Measurements from ENCODE around the gene PRPF6. TPM values are rescaled to one million over a fixed set of nuclear protein-coding genes. Genes with fewer than 3 reads are reported as not detected.

The PRPF6 gene
- total RNA-seq, 2 donors from 2014 or later, result 88.5 to 97.4 TPM

DNA sequence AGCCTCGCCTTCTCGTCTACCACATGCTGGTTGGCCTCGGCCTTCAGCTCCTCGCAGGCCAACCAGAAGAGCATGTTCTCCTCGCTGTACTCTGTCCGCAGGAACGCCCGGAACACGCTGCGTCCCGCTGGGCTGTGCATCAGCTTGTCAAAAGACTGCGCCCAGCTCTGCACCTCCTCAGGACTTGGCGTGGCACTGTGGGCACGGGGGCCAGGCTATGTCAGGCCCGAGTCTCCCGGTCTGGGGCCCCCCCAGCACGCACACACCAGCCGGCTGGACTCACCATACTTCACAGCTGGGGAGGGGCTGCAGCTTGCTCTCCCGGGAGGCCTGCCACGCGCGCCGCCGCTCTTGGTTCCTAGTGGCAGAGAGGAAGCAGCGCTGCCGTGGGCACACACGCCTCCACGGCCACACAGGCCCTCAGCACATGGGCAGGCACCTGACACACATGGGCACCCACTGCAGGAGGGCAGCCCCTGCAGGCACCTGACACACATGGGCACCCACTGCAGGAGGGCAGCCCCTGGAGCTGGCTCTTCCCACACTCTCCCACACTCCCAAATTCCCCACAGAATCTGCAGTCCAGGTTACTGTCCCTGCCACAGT, 93.4 kb downstream of the PRPF6 start:
- Mint-ChIP-seq H3K9me3 (no peaks in the 10 kb centered on the region), H3K27ac (no peak overlapping the region)

DNA sequence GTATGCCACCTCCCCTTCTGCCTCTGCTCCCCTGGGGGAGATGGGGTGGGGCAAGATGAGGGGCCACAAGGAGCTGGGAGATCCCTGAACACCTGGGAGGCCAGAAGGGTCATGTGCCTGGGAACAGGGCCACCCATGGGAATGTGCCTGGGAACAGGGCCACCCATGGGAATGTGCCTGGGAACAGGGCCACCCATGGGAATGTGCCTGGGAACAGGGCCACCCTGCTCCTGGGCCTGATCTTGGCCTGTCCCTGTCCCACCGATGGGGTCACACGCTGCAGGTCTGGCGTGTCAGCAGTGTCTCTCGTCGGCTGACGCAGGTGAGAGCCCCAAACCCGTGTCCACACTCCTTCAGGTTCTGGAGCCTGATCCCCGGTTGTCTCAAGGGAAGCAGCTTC, 94.0 kb downstream of the PRPF6 start:
- no peak overlapping the region for H3K27ac Mint-ChIP-seq
- no peaks in the 10 kb centered on the region for H3K9me3 Mint-ChIP-seq
- no peaks in the 10 kb centered on the region for H3K4me1 Mint-ChIP-seq
- H3K27me3 Mint-ChIP-seq, result no peaks in the 10 kb centered on the region
- no peak overlapping the region for H3K4me3 Mint-ChIP-seq
- no peak for ATAC-seq (replicated peaks)
- H3K36me3 Mint-ChIP-seq (ENCODE audit: low read depth), result peaks cover 29% of the 10 kb centered on the region

More for the DNA sequence above, 93.4 kb downstream of the PRPF6 start:
- Mint-ChIP-seq H3K27me3 (no peaks in the 10 kb centered on the region), H3K36me3 (ENCODE audit: low read depth) (peaks cover 29% of the 10 kb centered on the region), H3K4me1 (no peaks in the 10 kb centered on the region), H3K4me3 (no peak overlapping the region)
- ATAC-seq (replicated peaks), result no peak

GRCh38 chr20:64075556-64075955, 94.6 kb downstream of the PRPF6 start:
- Mint-ChIP-seq H3K27ac (peak overlapping the region; percentile 17), H3K36me3 (ENCODE audit: low read depth) (peaks cover 29% of the 10 kb centered on the region), H3K4me1 (no peaks in the 10 kb centered on the region), H3K4me3 (no peak overlapping the region), H3K9me3 (no peaks in the 10 kb centered on the region), H3K27me3 (no peaks in the 10 kb centered on the region)
- ATAC-seq (replicated peaks), result no peak

- no peaks in the 10 kb centered on the region for H3K9me3 Mint-ChIP-seq
- no peaks in the 10 kb centered on the region for H3K27me3 Mint-ChIP-seq
- H3K36me3 Mint-ChIP-seq (ENCODE audit: low read depth), result peaks cover 29% of the 10 kb centered on the region
- no peaks in the 10 kb centered on the region for H3K4me1 Mint-ChIP-seq
- peak overlapping the region; percentile 87 for H3K27ac Mint-ChIP-seq
- ATAC-seq (replicated peaks), result no peak
- peak overlapping the region; percentile 91 for H3K4me3 Mint-ChIP-seq
These were observed 95.4 kb downstream of the PRPF6 start for GRCh38 chr20:64076061-64076997.

DNA sequence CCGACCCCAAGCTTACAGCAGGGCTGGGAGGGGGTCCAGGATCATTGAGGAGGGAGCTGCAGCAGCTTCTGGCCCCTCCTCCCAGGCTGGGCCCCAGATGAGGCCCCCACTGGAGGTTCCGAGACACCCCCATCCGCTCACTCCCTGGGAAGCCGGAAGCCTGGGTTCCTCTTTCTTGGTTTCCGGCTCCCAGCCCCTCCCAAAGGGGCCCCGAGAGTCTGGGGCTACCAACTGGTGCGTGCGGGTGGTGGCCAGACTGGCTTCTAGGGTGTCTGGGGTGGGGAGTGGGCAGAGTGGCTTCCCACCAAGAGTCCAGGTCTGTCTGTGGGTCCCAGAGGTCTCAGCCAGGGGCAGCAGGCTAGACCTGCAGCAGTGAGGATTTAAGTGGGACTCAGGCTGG, 96.2 kb downstream of the PRPF6 start:
- peak; percentile 28 for ATAC-seq (replicated peaks)
- Mint-ChIP-seq H3K9me3 (no peaks in the 10 kb centered on the region), H3K36me3 (ENCODE audit: low read depth) (peaks cover 29% of the 10 kb centered on the region), H3K27me3 (no peaks in the 10 kb centered on the region), H3K27ac (peak overlapping the region; percentile 87), H3K4me1 (no peaks in the 10 kb centered on the region), H3K4me3 (peak overlapping the region; percentile 91)

GRCh38 chr20:64077541-64077875, 96.6 kb downstream of the PRPF6 start:
- no peak for ATAC-seq (replicated peaks)
- Mint-ChIP-seq H3K27ac (peak overlapping the region; percentile 87), H3K4me3 (peak overlapping the region; percentile 91), H3K4me1 (no peaks in the 10 kb centered on the region), H3K36me3 (ENCODE audit: low read depth) (peaks cover 29% of the 10 kb centered on the region), H3K27me3 (no peaks in the 10 kb centered on the region), H3K9me3 (no peaks in the 10 kb centered on the region)

GRCh38 chr20:64077876-64078551, 97.1 kb downstream of the PRPF6 start:
- Mint-ChIP-seq H3K27me3 (no peaks in the 10 kb centered on the region), H3K4me3 (peak overlapping the region; percentile 91), H3K9me3 (no peaks in the 10 kb centered on the region), H3K4me1 (no peaks in the 10 kb centered on the region), H3K27ac (peak overlapping the region; percentile 87), H3K36me3 (ENCODE audit: low read depth) (peaks cover 27% of the 10 kb centered on the region)
- peak; percentile 38 for ATAC-seq (replicated peaks)

- peaks cover 20% of the 10 kb centered on the region for H3K36me3 Mint-ChIP-seq (ENCODE audit: low read depth)
- no peaks in the 10 kb centered on the region for H3K9me3 Mint-ChIP-seq
- H3K4me1 Mint-ChIP-seq, result no peaks in the 10 kb centered on the region
- peak overlapping the region; percentile 87 for H3K27ac Mint-ChIP-seq
- ATAC-seq (replicated peaks), result no peak
- H3K4me3 Mint-ChIP-seq, result peak overlapping the region; percentile 91
- H3K27me3 Mint-ChIP-seq, result no peaks in the 10 kb centered on the region
These were observed 98.0 kb downstream of the PRPF6 start for GRCh38 chr20:64078934-64079272.

DNA sequence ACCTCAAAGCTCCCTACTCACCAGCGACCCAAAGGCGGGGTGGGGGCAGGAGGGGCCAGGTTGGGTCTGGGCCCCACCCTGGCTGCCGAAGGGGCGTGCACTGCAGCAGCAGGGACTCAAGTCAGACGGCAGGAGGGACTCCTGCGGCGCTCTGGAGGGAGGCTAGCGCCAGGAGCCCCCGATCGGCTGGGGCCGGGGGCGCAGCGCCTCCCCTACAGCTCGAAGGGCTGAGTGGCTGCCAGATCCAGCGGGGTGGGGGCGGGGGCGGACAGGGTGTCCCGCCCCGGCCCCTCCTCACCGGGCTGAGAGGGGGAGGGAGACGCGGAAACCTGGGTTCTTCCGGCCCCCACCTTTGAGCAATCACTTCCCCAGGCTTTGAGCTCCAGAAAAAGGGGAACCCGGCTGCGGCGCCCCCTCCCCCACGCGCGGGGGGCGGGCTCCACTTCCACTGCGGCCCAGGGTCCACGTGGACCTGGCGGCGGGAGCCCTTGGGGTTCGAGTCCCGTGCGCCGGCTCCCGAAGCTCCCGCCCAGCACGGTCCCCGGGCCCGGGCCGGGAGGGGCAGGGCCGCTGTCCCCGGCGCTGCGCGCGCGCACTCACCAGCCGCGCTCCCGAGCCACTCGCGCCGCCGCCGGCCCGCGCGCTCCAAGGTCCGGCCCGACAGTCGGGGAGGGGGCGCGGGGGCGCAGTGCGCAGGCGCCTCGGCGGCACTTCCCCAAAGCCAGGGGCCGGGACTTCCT, 98.5 kb downstream of the PRPF6 start, which contains the start of gene RGS19:
TSS of gene RGS19 (minus strand) at position 246 of the 740 bp plus-strand sequence. CDS start 2,632 bp downstream, outside the sequence.
- H3K36me3 Mint-ChIP-seq (ENCODE audit: low read depth), result peaks cover 15% of the 10 kb centered on the region
- H3K9me3 Mint-ChIP-seq, result no peaks in the 10 kb centered on the region
- peak; percentile 63 for ATAC-seq (replicated peaks)
- no peaks in the 10 kb centered on the region for H3K4me1 Mint-ChIP-seq
- H3K4me3 Mint-ChIP-seq, result peak within 1 kb of the TSS; percentile 91
- peak within 1 kb of the TSS; percentile 87 for H3K27ac Mint-ChIP-seq
- peaks cover 3% of the 10 kb centered on the region for H3K27me3 Mint-ChIP-seq

GRCh38 chr20:64080013-64080812, 99.3 kb downstream of the PRPF6 start, which contains the start of gene OPRL1:
TSS of gene OPRL1 (plus strand) at chr20:64080082. CDS start at chr20:64092721, 12,639 bp downstream.
- Mint-ChIP-seq H3K36me3 (ENCODE audit: low read depth) (peaks cover 14% of the 10 kb centered on the region), H3K27me3 (peaks cover 3% of the 10 kb centered on the region), H3K4me3 (peak within 1 kb of the TSS; percentile 91), H3K9me3 (no peaks in the 10 kb centered on the region), H3K4me1 (no peaks in the 10 kb centered on the region), H3K27ac (peak within 1 kb of the TSS; percentile 87)
- no peak for ATAC-seq (replicated peaks)

GRCh38 chr20:64080813-64081623, 100.1 kb downstream of the PRPF6 start:
- Mint-ChIP-seq H3K36me3 (ENCODE audit: low read depth) (peaks cover 7% of the 10 kb centered on the region), H3K4me1 (no peaks in the 10 kb centered on the region), H3K4me3 (peak overlapping the region; percentile 71), H3K27me3 (peaks cover 3% of the 10 kb centered on the region), H3K9me3 (no peaks in the 10 kb centered on the region), H3K27ac (no peak overlapping the region)
- no peak for ATAC-seq (replicated peaks)

- Mint-ChIP-seq H3K36me3 (ENCODE audit: low read depth) (peaks cover 6% of the 10 kb centered on the region), H3K9me3 (no peaks in the 10 kb centered on the region), H3K4me1 (no peaks in the 10 kb centered on the region), H3K27me3 (peaks cover 3% of the 10 kb centered on the region), H3K27ac (no peak overlapping the region), H3K4me3 (peak overlapping the region; percentile 75)
- no peak for ATAC-seq (replicated peaks)
These were observed 100.7 kb downstream of the PRPF6 start for GRCh38 chr20:64081624-64081964.

Measured in activated T-helper 17 cell treated with anti-CD3 and anti-CD28 coated beads, Interleukin-2, amount 50 U/mL, for 72 hours (primary cell).